HepG2 (cell line): ENCODE results near the gene CEP120. TPM values are rescaled to one million over a fixed set of nuclear protein-coding genes. Genes with fewer than 3 reads are reported as not detected.
"Not testable (repeated sequence)": the region's sequence is repeated elsewhere in the genome, so short reads cannot be mapped to it uniquely, and the experiment has no call there.

Experiments used
- ATAC-seq: fragments of 200-7000 bp; cut with Tn5 transposase; 3 replicates; pipeline ENCODE4 v1.9.1; 2020; ENCODE audit warnings: mild to moderate bottlenecking, moderate library complexity
- BruUV-seq: library from RNA; stranded (reverse); fragments of 400-500 nt; replicated peaks from 2 replicates; lab custom pipeline; 2021; lab: Mats Ljungman, UMichigan
- CTCF ChIA-PET: fragments of 300-600 bp; formaldehyde crosslinking; extraction: SDS; loops from one replicate; lab custom pipeline; 2021; ENCODE audit warnings: low total read pairs, inconsistent platforms, low intra/inter-chr PET ratio; lab: Yijun Ruan, JAX
- POLR2A ChIA-PET: fragments of 350-600 bp; sonication (Branson Sonifier 250); formaldehyde crosslinking; loops from one replicate; lab custom pipeline; 2020; ENCODE audit warnings: antibody characterized with exemption, inconsistent platforms; lab: Yijun Ruan, JAX
- DNase-seq: peaks from one replicate; pipeline ENCODE4 v3.0.0-alpha.2; 2015; ENCODE audit warnings: low spot score
- FAIRE-seq: peaks from 3 replicates; lab custom pipeline; 2011; peaks lifted over from hg19 to GRCh38; lab: Jason Lieb, UNC
- H2AFZ ChIP-seq: one replicate; pipeline ENCODE4 v1.6.1; 2011; ENCODE audit warnings: low read length, inconsistent platforms
- H3K27ac ChIP-seq: fragments of 300-600 bp; 3 replicates; pipeline ENCODE4 v1.8.0; 2011; ENCODE audit warnings: mixed run types, mild to moderate bottlenecking, mixed read lengths, low read length, inconsistent platforms; ENCODE audit not compliant: insufficient read depth; ENCODE audit errors: extremely low read length
- H3K27me3 ChIP-seq, 2 experiments: fragments of 200-600 bp in 1 of 2; 2 replicates in 1 of 2; 3 replicates in 1 of 2; pipeline versions ENCODE4 v1.6.0 to v1.8.0; 2011; ENCODE audit warnings: low read length in 2 of 2, mild to moderate bottlenecking in 2 of 2, moderate library complexity in 2 of 2, inconsistent platforms in 1 of 2; ENCODE audit not compliant: insufficient read depth in 2 of 2, control insufficient read depth in 1 of 2
- H3K36me3 ChIP-seq, 2 experiments: fragments of 200-600 bp in 1 of 2; replicated peaks in 1 of 2; 2 replicates in 1 of 2; 3 replicates in 1 of 2; pipeline versions ENCODE4 v1.5.1 to v1.8.0; 2011; ENCODE audit warnings: low read length in 2 of 2, inconsistent platforms in 1 of 2; ENCODE audit not compliant: insufficient read depth in 2 of 2, control insufficient read depth in 1 of 2
- H3K4me1 ChIP-seq: 2 replicates; pipeline ENCODE4 v1.5.1; 2012; ENCODE audit warnings: low read length, inconsistent platforms; ENCODE audit not compliant: insufficient read depth
- H3K4me2 ChIP-seq: 2 replicates; pipeline ENCODE4 v1.6.0; 2011; ENCODE audit warnings: low read depth, low read length, inconsistent platforms
- H3K4me3 ChIP-seq, 3 experiments: fragments of 200-600 bp in 1 of 3; sonication (generic), shearing (Covaris generic) in 1 of 3; replicated peaks in 1 of 3; 2 replicates each; pipeline ENCODE4 v1.5.1; 2011 to 2016; ENCODE audit warnings: low read length in 3 of 3, inconsistent platforms in 2 of 3, low read depth in 2 of 3, mild to moderate bottlenecking in 2 of 3, control low read depth in 1 of 3, mixed read lengths in 1 of 3; ENCODE audit not compliant: insufficient read depth in 1 of 3
- H3K79me2 ChIP-seq: one replicate; pipeline ENCODE4 v1.6.1; 2011; ENCODE audit warnings: low read length, inconsistent platforms; ENCODE audit not compliant: insufficient read depth
- H3K9ac ChIP-seq: 2 replicates; pipeline ENCODE4 v1.6.0; 2011; ENCODE audit warnings: mild to moderate bottlenecking, low read depth, low read length, inconsistent platforms; ENCODE audit not compliant: insufficient read depth
- H3K9me3 ChIP-seq: 2 replicates; pipeline ENCODE4 v1.5.1; 2012; ENCODE audit warnings: mild to moderate bottlenecking, low read length
- H4K20me1 ChIP-seq: 2 replicates; pipeline ENCODE4 v1.6.0; 2011; ENCODE audit warnings: inconsistent platforms, mild to moderate bottlenecking, low read length, moderate library complexity; ENCODE audit not compliant: insufficient read depth
- GABPA ChIP-seq, 2 experiments: IDR thresholded peaks; 2 replicates each; pipeline ENCODE4 v1.6.1; 2011 to 2016; ENCODE audit warnings: low read depth in 2 of 2, low read length in 1 of 2, missing biosample characterization in 1 of 2, missing genetic modification characterization in 1 of 2
- HOXA5 ChIP-seq: sonication (generic); formaldehyde crosslinking; IDR thresholded peaks from 2 replicates; pipeline ENCODE4 v1.4.0; 2020; ENCODE audit warnings: missing genetic modification reagents
- WGBS: methylation state at CpG from one replicate; pipeline ENCODE4 v1.1.6; 2017; ENCODE audit warnings: low lambda C conversion rate; 5-methylcytosine and 5-hydroxymethylcytosine counted together
- in situ Hi-C: cut with HindIII; loops from 2 replicates; pipeline ENCODE4 v1.10.0; 2017; ENCODE audit warnings: low pct_unique_long_range_greater_than_20kb; ENCODE audit not compliant: extremely low pct_ligation_motif_present
- intact Hi-C: fragments of 100-400 bp; cut with micrococcal nuclease; formaldehyde crosslinking; loops from one replicate; pipeline ENCODE4 v1.10.0; 2022; ENCODE audit not compliant: unreplicated experiment
- polyA plus RNA-seq, 8 experiments: library from polyadenylated mRNA; depleted of rRNA in 3 of 8; stranded (reverse) in 7 of 8; unstranded in 1 of 8; fragments of >200 nt; fragmentation: Illumina TruSeq in 4 of 8; extraction: Trizol in 4 of 8; gene quantifications; 2 replicates each; pipeline versions ENCODE4 v1.2.1 to v1.2.3, GENCODE V29; 2011 to 2016; ENCODE audit warnings: low read depth in 4 of 8, missing spikeins in 1 of 8, mixed read lengths in 1 of 8; ENCODE audit not compliant: insufficient read depth in 1 of 8
- total RNA-seq, 5 experiments: library from RNA; depleted of rRNA; stranded (reverse); fragments of >200 nt; fragmentation: Illumina TruSeq; extraction: Trizol; gene quantifications; 2 replicates each; pipeline ENCODE4 v1.2.3, GENCODE V29; 2016; ENCODE audit warnings: low read depth in 1 of 5

Gene CEP120
- total and polyA plus RNA-seq, 2 of the 13 experiments (the other 11 are each of a cell fraction or from before 2014, with no cell fraction given) = 8.0 to 14.7 TPM

DNA sequence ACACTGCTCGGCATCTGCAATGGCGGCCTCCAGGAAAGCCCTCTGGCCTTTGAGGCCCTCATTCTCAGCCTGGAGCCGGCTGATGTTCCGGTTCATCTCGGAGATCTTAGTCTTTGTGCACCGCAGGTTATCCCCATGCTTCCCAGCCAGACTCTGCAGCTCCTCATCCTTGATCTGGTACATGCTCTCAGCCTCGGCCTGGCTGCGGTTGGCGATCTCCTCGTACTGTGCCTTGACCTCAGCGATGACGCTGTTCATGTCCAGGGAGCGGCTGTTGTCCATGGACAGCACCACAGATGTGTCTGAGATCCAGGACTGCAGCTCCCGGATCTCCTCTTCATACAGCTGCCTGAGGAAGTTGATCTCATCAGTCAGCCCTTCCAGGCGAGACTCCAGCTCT is 21.9 kb downstream of the CEP120 start:
- BruUV-seq = no TSS peak
- FAIRE-seq (no peak), DNase-seq (no peak), ATAC-seq (no peak)
- H3K4me2 ChIP-seq = no peak overlapping the region
- ChIA-PET POLR2A (no interaction called here), CTCF (no interaction called here)
- no peak overlapping the region for H3K4me3 ChIP-seq
- no peaks in the 10 kb centered on the region for H3K27me3 ChIP-seq
- no peaks in the 10 kb centered on the region for H3K4me1 ChIP-seq
- intact Hi-C loops = no loop called here
- in situ Hi-C loops = no loop called here
- WGBS = 96% methylated on average over 14 of the region's 15 CpGs
- peaks cover 6 to 38% of the 10 kb centered on the region in 2 experiments; a peak in 4 of 5 replicates for H3K36me3 ChIP-seq
- no peak overlapping the region for H3K9ac ChIP-seq
- no peaks in the 10 kb centered on the region for H3K9me3 ChIP-seq
- H4K20me1 ChIP-seq = no peaks in the 10 kb centered on the region
- no peak overlapping the region for H2AFZ ChIP-seq
- TF ChIP-seq GABPA (IDR thresholded peaks at IDR 0.05; ENCODE audit: low read depth, low read length) (0 out of 2 replicates have a peak, but pooled peaks have one; percentile 8), GABPA (CRISPR knock-in tag; IDR thresholded peaks at IDR 0.05; ENCODE audit: low read depth) (no peak), HOXA5 (CRISPR knock-in tag) (no peak)
- no peaks in the 10 kb centered on the region for H3K79me2 ChIP-seq
- no peak overlapping the region for H3K27ac ChIP-seq

DNA sequence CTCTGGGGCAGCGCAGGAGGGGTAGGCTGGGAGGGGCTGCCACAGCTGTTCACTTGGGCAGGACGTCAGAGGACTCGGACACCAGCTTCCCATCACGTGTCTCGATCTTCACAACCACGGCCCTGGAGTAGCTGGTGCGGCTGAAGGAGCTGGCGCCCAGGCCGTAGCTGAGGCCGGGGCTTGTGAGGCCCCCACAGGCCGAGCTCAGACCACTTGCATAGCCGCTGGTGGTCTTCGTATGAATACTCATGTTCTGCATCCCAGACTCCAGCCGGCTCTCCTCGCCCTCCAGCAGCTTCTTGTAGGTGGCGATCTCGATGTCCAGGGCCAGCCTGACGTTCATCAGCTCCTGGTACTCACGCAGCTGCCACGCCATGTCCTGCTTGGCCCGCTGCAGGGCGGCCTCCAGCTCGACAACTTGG is 22.3 kb downstream of the CEP120 start:
- H3K9ac ChIP-seq, DNase-seq, in situ Hi-C loops, H3K27me3 ChIP-seq, FAIRE-seq, ATAC-seq, H3K4me3 ChIP-seq, H3K9me3 ChIP-seq, H4K20me1 ChIP-seq, POLR2A ChIA-PET, H3K4me2 ChIP-seq, H3K27ac ChIP-seq, H2AFZ ChIP-seq, intact Hi-C loops, CTCF ChIA-PET, BruUV-seq, H3K4me1 ChIP-seq, H3K79me2 ChIP-seq: not testable (repeated sequence)
- WGBS = no CpG with 5 or more reads among the region's 23 CpGs
- H3K36me3 ChIP-seq = peaks cover 6 to 36% of the 10 kb centered on the region in 2 experiments; a peak in 4 of 5 replicates
